ENCODE results near the gene ELAVL1.
"Not testable (repeated sequence)": the region's sequence is repeated elsewhere in the genome, so short reads cannot be mapped to it uniquely, and the experiment has no call there.

ELAVL1 gene

GRCh38 chr19:7955696-7956095 is 49.7 kb downstream of the ELAVL1 start:
- DNase-seq (ENCODE audit: low read depth, low spot score), result no peak
- no peak overlapping the region for H3K4me3 ChIP-seq (ENCODE audit: low read length)

GRCh38 chr19:7953576-7953975 is 51.9 kb downstream of the ELAVL1 start:
- H3K4me3 ChIP-seq (ENCODE audit: low read length), result no peak overlapping the region
- no peak for DNase-seq (ENCODE audit: low read depth, low spot score)

GRCh38 chr19:7953060-7953459 is 52.4 kb downstream of the ELAVL1 start:
- DNase-seq (ENCODE audit: low read depth, low spot score), result no peak
- no peak overlapping the region for H3K4me3 ChIP-seq (ENCODE audit: low read length)

- DNase-seq (ENCODE audit: low read depth, low spot score), result no peak
- H3K4me3 ChIP-seq (ENCODE audit: low read length), result no peak overlapping the region
Observed at GRCh38 chr19:7947939-7948338, 57.5 kb downstream of the ELAVL1 start.

- DNase-seq (ENCODE audit: low read depth, low spot score), result peak; percentile 90
- H3K4me3 ChIP-seq (ENCODE audit: low read length), result peak overlapping the region; percentile 75
Observed at GRCh38 chr19:7944177-7944761, 61.2 kb downstream of the ELAVL1 start.

GRCh38 chr19:7943444-7944176 is 61.8 kb downstream of the ELAVL1 start, which contains the start of gene TIMM44:
Gene TIMM44 (minus strand): TSS chr19:7943666. CDS start chr19:7943651, 15 bp downstream.
- DNase-seq (ENCODE audit: low read depth, low spot score), result peak; percentile 99
- peak within 1 kb of the TSS; percentile 75 for H3K4me3 ChIP-seq (ENCODE audit: low read length)

GRCh38 chr19:7942981-7943443 is 62.4 kb downstream of the ELAVL1 start:
- H3K4me3 ChIP-seq (ENCODE audit: low read length), result peak overlapping the region; percentile 75
- DNase-seq (ENCODE audit: low read depth, low spot score), result no peak

- DNase-seq (ENCODE audit: low read depth, low spot score), result no peak
- peak overlapping the region; percentile 75 for H3K4me3 ChIP-seq (ENCODE audit: low read length)
Observed at GRCh38 chr19:7941895-7942596, 63.4 kb downstream of the ELAVL1 start.

GRCh38 chr19:7940841-7941240 is 64.6 kb downstream of the ELAVL1 start:
- no peak overlapping the region for H3K4me3 ChIP-seq (ENCODE audit: low read length)
- DNase-seq (ENCODE audit: low read depth, low spot score), result no peak

GRCh38 chr19:7934766-7935165 is 70.7 kb downstream of the ELAVL1 start:
- H3K4me3 ChIP-seq (ENCODE audit: low read length), result no peak overlapping the region
- DNase-seq (ENCODE audit: low read depth, low spot score), result no peak

GRCh38 chr19:7933828-7934725 is 71.4 kb downstream of the ELAVL1 start:
- no peak overlapping the region for H3K4me3 ChIP-seq (ENCODE audit: low read length)
- no peak for DNase-seq (ENCODE audit: low read depth, low spot score)

- H3K4me3 ChIP-seq (ENCODE audit: low read length), result no peak overlapping the region
- no peak for DNase-seq (ENCODE audit: low read depth, low spot score)
Observed at GRCh38 chr19:7933411-7933810, 72.0 kb downstream of the ELAVL1 start.

- DNase-seq (ENCODE audit: low read depth, low spot score), result no peak
- no peak overlapping the region for H3K4me3 ChIP-seq (ENCODE audit: low read length)
Observed at GRCh38 chr19:7932930-7933300, 72.5 kb downstream of the ELAVL1 start.

- DNase-seq (ENCODE audit: low read depth, low spot score), result no peak
- no peak overlapping the region for H3K4me3 ChIP-seq (ENCODE audit: low read length)
Observed at GRCh38 chr19:7932276-7932929, 73.0 kb downstream of the ELAVL1 start.

GRCh38 chr19:7931221-7932061 is 74.0 kb downstream of the ELAVL1 start:
- no peak overlapping the region for H3K4me3 ChIP-seq (ENCODE audit: low read length)
- DNase-seq (ENCODE audit: low read depth, low spot score), result no peak

GRCh38 chr19:7930765-7931164 is 74.7 kb downstream of the ELAVL1 start:
- DNase-seq (ENCODE audit: low read depth, low spot score), result no peak
- no peak overlapping the region for H3K4me3 ChIP-seq (ENCODE audit: low read length)

- H3K4me3 ChIP-seq (ENCODE audit: low read length); DNase-seq (ENCODE audit: low read depth, low spot score): not testable (repeated sequence)
Observed at GRCh38 chr19:7930030-7930429, 75.4 kb downstream of the ELAVL1 start.

All from Jurkat, Clone E6-1 (cell line).